Calu3 (cell line): ENCODE data around the gene SCCPDH. TPM values are rescaled to one million over a fixed set of nuclear protein-coding genes. Genes with fewer than 3 reads are reported as not detected.

Experiments
- BruUV-seq: library from RNA; stranded (reverse); fragments of 400-500 nt; replicated peaks from 2 replicates; lab custom pipeline; 2021; lab: Mats Ljungman, UMichigan
- CTCF ChIA-PET: fragments of 300-600 bp; sonication (Branson Sonifier 250); formaldehyde crosslinking; loops from one replicate; lab custom pipeline; 2022; ENCODE audit warnings: antibody characterized with exemption; lab: Charles Lee
- DNase-seq: peaks from one replicate; pipeline ENCODE4 v3.0.0; 2022
- H3K27ac Mint-ChIP-seq: one replicate; pipeline ENCODE4 v1.8.0; 2022; ENCODE audit warnings: mixed read lengths; ENCODE audit not compliant: unreplicated experiment
- H3K27me3 Mint-ChIP-seq: one replicate; pipeline ENCODE4 v1.8.0; 2022; ENCODE audit warnings: mixed read lengths; ENCODE audit not compliant: unreplicated experiment
- H3K36me3 Mint-ChIP-seq: one replicate; pipeline ENCODE4 v1.8.0; 2022; ENCODE audit warnings: mild to moderate bottlenecking, moderate library complexity, mixed read lengths; ENCODE audit not compliant: insufficient read depth, unreplicated experiment
- H3K4me1 Mint-ChIP-seq: one replicate; pipeline ENCODE4 v1.8.0; 2022; ENCODE audit warnings: mild to moderate bottlenecking, low read depth, mixed read lengths; ENCODE audit not compliant: unreplicated experiment
- H3K4me3 Mint-ChIP-seq: one replicate; pipeline ENCODE4 v1.8.0; 2022; ENCODE audit warnings: mild to moderate bottlenecking, low read depth, moderate library complexity, mixed read lengths; ENCODE audit not compliant: unreplicated experiment
- H3K9me3 Mint-ChIP-seq: one replicate; pipeline ENCODE4 v1.8.0; 2022; ENCODE audit warnings: low read depth, mixed read lengths; ENCODE audit not compliant: unreplicated experiment
- CTCF ChIP-seq: fragments of 200-600 bp; IDR thresholded peaks from one replicate; pipeline ENCODE4 v1.8.0; 2022; ENCODE audit warnings: antibody characterized with exemption; ENCODE audit not compliant: unreplicated experiment
- intact Hi-C: fragments of 100-400 bp; cut with micrococcal nuclease; formaldehyde crosslinking; loops from one replicate; pipeline ENCODE4 v1.10.0; 2022; ENCODE audit not compliant: unreplicated experiment
- total RNA-seq: library from RNA; stranded (reverse); gene quantifications from 2 replicates; pipeline ENCODE4 v1.2.3, GENCODE V29; 2022

SCCPDH gene
- total RNA-seq, 1 experiment from 2014 or later: 40.0 TPM

DNA sequence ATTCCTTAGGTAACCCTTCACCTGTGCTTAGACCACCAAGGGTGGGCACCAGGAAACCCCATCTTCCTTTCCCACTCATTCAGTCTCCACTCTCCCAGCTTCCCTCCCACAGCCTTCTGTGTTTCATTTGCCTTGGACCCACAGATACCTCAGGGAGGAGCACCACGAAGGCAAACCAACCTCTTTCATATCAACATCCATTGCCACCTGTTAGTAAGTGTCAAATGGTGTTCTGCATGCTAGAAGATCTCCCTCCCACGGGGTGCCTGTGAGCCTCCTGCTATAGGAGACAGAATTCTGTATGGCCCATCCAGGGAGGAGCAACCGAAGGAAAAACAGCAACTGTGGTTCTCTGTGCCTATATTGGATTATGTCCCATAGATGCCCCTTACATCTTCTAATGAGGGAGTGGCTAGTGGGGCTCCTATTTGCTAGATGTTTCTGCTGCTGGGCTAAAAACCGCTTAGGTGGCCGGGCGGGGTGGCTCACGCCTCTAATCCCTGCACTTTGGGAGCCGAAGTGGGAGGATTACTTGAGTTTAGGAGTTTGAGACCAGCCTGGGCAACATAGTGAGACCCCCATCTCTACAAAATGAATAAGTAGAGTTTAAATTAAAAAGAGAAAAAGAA is 25.6 kb upstream of the SCCPDH start:
- TF ChIP-seq CTCF: no peak
- Mint-ChIP-seq H3K9me3 (no peaks in the 10 kb centered on the region), H3K27me3 (no peaks in the 10 kb centered on the region), H3K4me3 (peak overlapping the region; percentile 46), H3K36me3 (peaks cover 7% of the 10 kb centered on the region), H3K27ac (peak overlapping the region; percentile 43), H3K4me1 (peaks cover 15% of the 10 kb centered on the region)
- no TSS peak for BruUV-seq
- CTCF ChIA-PET: no interaction called here
- intact Hi-C loops: loop anchor here (2.0 to 10.0 kb wide), 2 partner anchors 134 to 202 kb away; partner anchors contain the start of genes CNST and TFB2M
- no peak for DNase-seq

DNA sequence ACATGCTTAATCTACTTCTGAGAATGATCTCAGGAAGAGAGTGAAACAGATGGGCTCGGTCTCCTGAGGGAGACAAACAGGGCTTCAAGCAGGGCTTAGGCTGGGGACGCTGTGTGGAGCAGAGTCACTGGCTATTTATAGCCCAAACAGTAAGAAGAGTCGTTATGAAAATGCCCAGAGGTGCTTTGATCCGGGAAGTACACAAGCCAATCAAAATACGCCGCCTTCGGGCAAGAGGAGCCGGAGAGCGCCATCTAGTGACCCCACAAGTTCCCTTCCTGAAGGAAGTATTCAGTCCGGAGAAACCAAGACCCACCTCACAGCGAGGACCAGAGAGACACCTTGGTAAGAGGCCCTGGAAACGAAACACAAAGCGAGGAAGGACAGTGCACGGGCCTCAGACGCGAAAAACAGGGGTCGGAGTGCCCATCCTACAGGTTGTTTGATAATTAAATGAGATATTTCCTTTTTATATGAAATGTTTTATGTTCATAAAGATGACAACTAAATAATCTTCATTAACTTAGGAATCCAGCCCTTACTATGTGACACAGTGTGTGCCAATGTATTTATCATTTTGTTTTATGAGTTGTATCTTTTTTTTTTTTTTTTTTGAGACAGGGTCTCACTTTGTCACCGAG is 25.0 kb upstream of the SCCPDH start:
- H3K27me3 Mint-ChIP-seq: no peaks in the 10 kb centered on the region
- H3K36me3 Mint-ChIP-seq: peaks cover 7% of the 10 kb centered on the region
- peak; percentile 81 for TF ChIP-seq CTCF
- peak overlapping the region; percentile 43 for H3K27ac Mint-ChIP-seq
- H3K9me3 Mint-ChIP-seq: no peaks in the 10 kb centered on the region
- intact Hi-C loops: loop anchor here (2.0 to 10.0 kb wide), 2 partner anchors 134 to 202 kb away; partner anchors contain the start of genes CNST and TFB2M
- no TSS peak for BruUV-seq
- peaks cover 18% of the 10 kb centered on the region for H3K4me1 Mint-ChIP-seq
- peak; percentile 90 for DNase-seq
- peak overlapping the region; percentile 46 for H3K4me3 Mint-ChIP-seq
- CTCF ChIA-PET: interaction anchor here (1.1 kb wide), 1 partner anchor 10 kb away, joined by 4 read pairs; no protein-coding TSS in a partner anchor

DNA sequence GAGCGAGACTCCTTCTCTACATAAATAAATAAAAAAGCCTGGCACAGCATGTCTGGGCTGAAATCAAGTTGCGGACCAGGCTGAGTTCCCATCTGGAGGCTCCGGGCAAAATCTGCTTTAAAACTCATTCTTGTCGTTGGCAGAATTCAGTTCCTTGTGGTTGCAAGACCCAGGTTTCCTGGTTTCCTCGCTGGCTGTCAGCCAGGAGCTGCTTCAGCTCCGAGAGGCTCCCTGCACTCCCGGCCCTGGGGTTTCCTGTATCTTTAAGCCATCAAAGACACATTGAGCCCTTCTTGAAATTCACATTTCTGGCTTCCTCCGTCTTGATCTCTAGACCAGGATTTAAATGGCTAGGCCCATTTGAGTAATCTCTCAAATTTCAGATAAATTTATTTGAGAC is 20.6 kb upstream of the SCCPDH start:
- CTCF ChIA-PET: interaction anchor here (0.9 kb wide), 1 partner anchor 12 kb away, joined by 3 read pairs; no protein-coding TSS in a partner anchor
- no peak for TF ChIP-seq CTCF
- H3K9me3 Mint-ChIP-seq: no peaks in the 10 kb centered on the region
- no peaks in the 10 kb centered on the region for H3K36me3 Mint-ChIP-seq
- H3K4me1 Mint-ChIP-seq: peaks cover 26% of the 10 kb centered on the region
- intact Hi-C loops: no loop called here
- no peaks in the 10 kb centered on the region for H3K27me3 Mint-ChIP-seq
- BruUV-seq: no TSS peak
- no peak overlapping the region for H3K27ac Mint-ChIP-seq
- DNase-seq: peak; percentile 57
- H3K4me3 Mint-ChIP-seq: no peak overlapping the region

GRCh38 chr1:246705368-246705767 is 18.8 kb upstream of the SCCPDH start:
- BruUV-seq: no TSS peak
- H3K4me3 Mint-ChIP-seq: no peak overlapping the region
- CTCF ChIA-PET: no interaction called here
- no peak for TF ChIP-seq CTCF
- H3K4me1 Mint-ChIP-seq: peaks cover 35% of the 10 kb centered on the region
- no peaks in the 10 kb centered on the region for H3K36me3 Mint-ChIP-seq
- DNase-seq: no peak
- no peaks in the 10 kb centered on the region for H3K27me3 Mint-ChIP-seq
- intact Hi-C loops: no loop called here
- H3K9me3 Mint-ChIP-seq: peaks cover 6% of the 10 kb centered on the region
- H3K27ac Mint-ChIP-seq: no peak overlapping the region
